Keratinocyte (primary cell): ENCODE data around the gene MAP2K5. TPM values are rescaled to one million over a fixed set of nuclear protein-coding genes. Genes with fewer than 3 reads are reported as not detected.

Source experiments
- DNase-seq: peaks from one replicate; pipeline ENCODE4 v3.0.0-alpha.2; 2011; ENCODE audit warnings: low read depth, missing footprints, low spot score
- FAIRE-seq: peaks from 2 replicates; lab custom pipeline; 2011; peaks lifted over from hg19 to GRCh38; lab: Jason Lieb, UNC
- H2AFZ ChIP-seq: 2 replicates; pipeline ENCODE4 v1.6.0; 2012; ENCODE audit warnings: low read length, control low read depth, inconsistent platforms; ENCODE audit not compliant: control insufficient read depth
- H3K27ac ChIP-seq: 2 replicates; pipeline ENCODE4 v1.5.1; 2011; ENCODE audit warnings: low read length; ENCODE audit not compliant: control insufficient read depth, insufficient read depth
- H3K27me3 ChIP-seq: 3 replicates; pipeline ENCODE4 v1.6.0; 2011; ENCODE audit warnings: low read length; ENCODE audit not compliant: control insufficient read depth, insufficient read depth; ENCODE audit errors: extremely low read depth
- H3K36me3 ChIP-seq, 2 experiments: 2 replicates in 1 of 2; 3 replicates in 1 of 2; pipeline ENCODE4 v1.5.1; 2011; ENCODE audit warnings: low read length in 2 of 2, mild to moderate bottlenecking in 1 of 2; ENCODE audit not compliant: control insufficient read depth in 2 of 2, insufficient read depth in 2 of 2; ENCODE audit errors: extremely low read depth in 1 of 2
- H3K4me1 ChIP-seq: 3 replicates; pipeline ENCODE4 v1.5.1; 2011; ENCODE audit warnings: low read length; ENCODE audit not compliant: control insufficient read depth, insufficient read depth; ENCODE audit errors: extremely low read depth
- H3K4me2 ChIP-seq: 3 replicates; pipeline ENCODE4 v1.6.0; 2011; ENCODE audit warnings: low read depth, low read length; ENCODE audit not compliant: control insufficient read depth, insufficient read depth; ENCODE audit errors: extremely low read depth
- H3K4me3 ChIP-seq, 3 experiments: fragments of 200-600 bp in 1 of 3; sonication (generic) in 1 of 3; 2 replicates in 2 of 3; 3 replicates in 1 of 3; pipeline ENCODE4 v1.5.1; 2011 to 2016; ENCODE audit warnings: low read length in 3 of 3, mild to moderate bottlenecking in 3 of 3, control low read depth in 2 of 3, inconsistent platforms in 1 of 3, low read depth in 1 of 3, mixed read lengths in 1 of 3, mixed run types in 1 of 3, moderate library complexity in 1 of 3; ENCODE audit not compliant: control insufficient read depth in 2 of 3, insufficient read depth in 2 of 3; ENCODE audit errors: extremely low read depth in 1 of 3
- H3K79me2 ChIP-seq: 2 replicates; pipeline ENCODE4 v1.6.0; 2012; ENCODE audit warnings: low read length; ENCODE audit not compliant: control insufficient read depth, insufficient read depth
- H3K9ac ChIP-seq: 3 replicates; pipeline ENCODE4 v1.6.0; 2011; ENCODE audit warnings: low read length; ENCODE audit not compliant: control insufficient read depth, insufficient read depth; ENCODE audit errors: extremely low read depth
- H3K9me1 ChIP-seq: 3 replicates; pipeline ENCODE4 v1.6.0; 2011; ENCODE audit warnings: low read length; ENCODE audit not compliant: control insufficient read depth, insufficient read depth; ENCODE audit errors: extremely low read depth
- H3K9me3 ChIP-seq: 2 replicates; pipeline ENCODE4 v1.5.1; 2012; ENCODE audit warnings: low read depth, low read length; ENCODE audit not compliant: control insufficient read depth
- H4K20me1 ChIP-seq: 3 replicates; pipeline ENCODE4 v1.6.0; 2011; ENCODE audit warnings: low read length; ENCODE audit not compliant: control insufficient read depth, insufficient read depth; ENCODE audit errors: extremely low read depth
- CTCF ChIP-seq, 3 experiments: IDR thresholded peaks in 1 of 3; conservative IDR thresholded peaks in 1 of 3; optimal IDR thresholded peaks in 1 of 3; 2 replicates in 2 of 3; 3 replicates in 1 of 3; pipeline versions ENCODE3 to v1.5.1; 2011; ENCODE audit warnings: low read length in 3 of 3, mild to moderate bottlenecking in 3 of 3, moderate library complexity in 2 of 3, control low read depth in 1 of 3, inconsistent platforms in 1 of 3; ENCODE audit not compliant: insufficient read depth in 2 of 3; ENCODE audit errors: extremely low read depth in 1 of 3
- EZH2 ChIP-seq: IDR thresholded peaks from one replicate; pipeline ENCODE4 v1.6.1; 2012; ENCODE audit warnings: inconsistent platforms, mild to moderate bottlenecking, low read length, moderate library complexity
- dilution Hi-C: fragments of 300-500 bp; cut with MboI; formaldehyde crosslinking; loops from one replicate; pipeline ENCODE4 v1.7.0; 2020; ENCODE audit warnings: low sequenced_read_pairs; ENCODE audit not compliant: extremely low pct_ligation_motif_present
- polyA plus RNA-seq, 5 experiments: library from polyadenylated mRNA; depleted of rRNA in 3 of 5; stranded (reverse) in 3 of 5; stranded (forward) in 1 of 5; unstranded in 1 of 5; fragments of >200 nt; gene quantifications; 1 replicate in 1 of 5; 2 replicates in 3 of 5; 3 replicates in 1 of 5; pipeline versions ENCODE4 v1.2.1 to v1.2.3, GENCODE V29; 2011 to 2012; ENCODE audit warnings: missing spikeins in 2 of 5, low read depth in 1 of 5, low replicate concordance in 1 of 5

The MAP2K5 gene
- polyA plus RNA-seq, 1 donor (not counting 4 experiments of a cell fraction or from before 2014, with no cell fraction given), result 3.6 TPM

- no peak overlapping the region for H2AFZ ChIP-seq
- peaks cover 3% of the 10 kb centered on the region for H3K4me1 ChIP-seq
- dilution Hi-C loops, result no loop called here
- H3K36me3 ChIP-seq, result peaks cover 2 to 7% of the 10 kb centered on the region in 2 experiments
- H3K27me3 ChIP-seq, result no peaks in the 10 kb centered on the region
- no peak overlapping the region for H3K9ac ChIP-seq
- no peaks in the 10 kb centered on the region for H3K9me1 ChIP-seq
- TF ChIP-seq EZH2, result no peak
- no peak for TF ChIP-seq CTCF (optimal IDR thresholded peaks at IDR 0.05 in 1 of 3, IDR thresholded peaks at IDR 0.05 in 1 of 3, conservative IDR thresholded peaks at IDR 0.05 in 1 of 3; ENCODE audit: extremely low read depth in 1 of 3, insufficient read depth in 2 of 3, low read length in 3 of 3)
- DNase-seq (no peak), FAIRE-seq (no peak)
- no peaks in the 10 kb centered on the region for H4K20me1 ChIP-seq
- no peaks in the 10 kb centered on the region for H3K79me2 ChIP-seq
- no peaks in the 10 kb centered on the region for H3K9me3 ChIP-seq
- H3K4me2 ChIP-seq, result no peak overlapping the region
- H3K4me3 ChIP-seq, result no peak overlapping the region
- H3K27ac ChIP-seq, result no peak overlapping the region
These were observed 8.0 kb downstream of the MAP2K5 start for GRCh38 chr15:67550522-67550921.

- Histone ChIP-seq H3K4me2 (no peak overlapping the region), H3K4me1 (peaks cover 3% of the 10 kb centered on the region), H3K4me3 (no peak overlapping the region), H3K36me3 (peaks cover under 1 to 7% of the 10 kb centered on the region in 2 experiments), H3K79me2 (no peaks in the 10 kb centered on the region), H3K9ac (no peak overlapping the region), H2AFZ (no peak overlapping the region), H3K9me1 (no peaks in the 10 kb centered on the region), H3K27me3 (no peaks in the 10 kb centered on the region), H3K9me3 (no peaks in the 10 kb centered on the region), H4K20me1 (no peaks in the 10 kb centered on the region), H3K27ac (no peak overlapping the region)
- TF ChIP-seq CTCF (optimal IDR thresholded peaks at IDR 0.05 in 1 of 3, IDR thresholded peaks at IDR 0.05 in 1 of 3, conservative IDR thresholded peaks at IDR 0.05 in 1 of 3; ENCODE audit: extremely low read depth in 1 of 3, insufficient read depth in 2 of 3, low read length in 3 of 3) (no peak), EZH2 (no peak)
- FAIRE-seq (no peak), DNase-seq (no peak)
- dilution Hi-C loops, result no loop called here
These were observed 8.8 kb downstream of the MAP2K5 start for GRCh38 chr15:67551207-67551743.
